Measurements from ENCODE around the gene C1orf198. TPM values are rescaled to one million over a fixed set of nuclear protein-coding genes. Genes with fewer than 3 reads are reported as not detected.

C1orf198 gene, protein sequence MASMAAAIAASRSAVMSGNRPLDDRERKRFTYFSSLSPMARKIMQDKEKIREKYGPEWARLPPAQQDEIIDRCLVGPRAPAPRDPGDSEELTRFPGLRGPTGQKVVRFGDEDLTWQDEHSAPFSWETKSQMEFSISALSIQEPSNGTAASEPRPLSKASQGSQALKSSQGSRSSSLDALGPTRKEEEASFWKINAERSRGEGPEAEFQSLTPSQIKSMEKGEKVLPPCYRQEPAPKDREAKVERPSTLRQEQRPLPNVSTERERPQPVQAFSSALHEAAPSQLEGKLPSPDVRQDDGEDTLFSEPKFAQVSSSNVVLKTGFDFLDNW
- total RNA-seq, result 100 to 1,000 TPM in 3 of 4 donors, 10 to 100 TPM in 1; 95.6 to 214 (median 140) TPM

- Histone ChIP-seq H3K27ac (replicated peaks in 1 of 4) (peak within 1 kb of the TSS; percentile 86 to 97 (median 91)), H3K36me3 (no peaks in the 10 kb centered on the region), H3K4me1 (peaks cover 36 to 63% (median 56%) of the 10 kb centered on the region in 4 donors), H3K4me3 (peak within 1 kb of the TSS; percentile 88 to 100 (median 95)), H3K27me3 (no peaks in the 10 kb centered on the region), H3K9me3 (no peaks in the 10 kb centered on the region)
- intact Hi-C loops (cut with DNase I), result no loop called here
- DNase-seq (ENCODE audit: extremely low spot score), result no peak
- TF ChIP-seq, protein P1, sequence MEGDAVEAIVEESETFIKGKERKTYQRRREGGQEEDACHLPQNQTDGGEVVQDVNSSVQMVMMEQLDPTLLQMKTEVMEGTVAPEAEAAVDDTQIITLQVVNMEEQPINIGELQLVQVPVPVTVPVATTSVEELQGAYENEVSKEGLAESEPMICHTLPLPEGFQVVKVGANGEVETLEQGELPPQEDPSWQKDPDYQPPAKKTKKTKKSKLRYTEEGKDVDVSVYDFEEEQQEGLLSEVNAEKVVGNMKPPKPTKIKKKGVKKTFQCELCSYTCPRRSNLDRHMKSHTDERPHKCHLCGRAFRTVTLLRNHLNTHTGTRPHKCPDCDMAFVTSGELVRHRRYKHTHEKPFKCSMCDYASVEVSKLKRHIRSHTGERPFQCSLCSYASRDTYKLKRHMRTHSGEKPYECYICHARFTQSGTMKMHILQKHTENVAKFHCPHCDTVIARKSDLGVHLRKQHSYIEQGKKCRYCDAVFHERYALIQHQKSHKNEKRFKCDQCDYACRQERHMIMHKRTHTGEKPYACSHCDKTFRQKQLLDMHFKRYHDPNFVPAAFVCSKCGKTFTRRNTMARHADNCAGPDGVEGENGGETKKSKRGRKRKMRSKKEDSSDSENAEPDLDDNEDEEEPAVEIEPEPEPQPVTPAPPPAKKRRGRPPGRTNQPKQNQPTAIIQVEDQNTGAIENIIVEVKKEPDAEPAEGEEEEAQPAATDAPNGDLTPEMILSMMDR (IDR thresholded peaks at IDR 0.05), result no peak
- peak; percentile 59 for TF ChIP-seq POLR2A (IDR thresholded peaks at IDR 0.05; ENCODE audit: low read depth)
- peak; percentile 24 to 86 for TF ChIP-seq POLR2AphosphoS5 (IDR thresholded peaks at IDR 0.05)
- 3% methylated on average over 17 of the region's 96 CpGs for WGBS
These were observed at the start of gene C1orf198 for GRCh38 chr1:230867903-230868735. TSS of gene C1orf198 (minus strand) at chr1:230868521. CDS start at chr1:230868512, 9 bp downstream.

DNA sequence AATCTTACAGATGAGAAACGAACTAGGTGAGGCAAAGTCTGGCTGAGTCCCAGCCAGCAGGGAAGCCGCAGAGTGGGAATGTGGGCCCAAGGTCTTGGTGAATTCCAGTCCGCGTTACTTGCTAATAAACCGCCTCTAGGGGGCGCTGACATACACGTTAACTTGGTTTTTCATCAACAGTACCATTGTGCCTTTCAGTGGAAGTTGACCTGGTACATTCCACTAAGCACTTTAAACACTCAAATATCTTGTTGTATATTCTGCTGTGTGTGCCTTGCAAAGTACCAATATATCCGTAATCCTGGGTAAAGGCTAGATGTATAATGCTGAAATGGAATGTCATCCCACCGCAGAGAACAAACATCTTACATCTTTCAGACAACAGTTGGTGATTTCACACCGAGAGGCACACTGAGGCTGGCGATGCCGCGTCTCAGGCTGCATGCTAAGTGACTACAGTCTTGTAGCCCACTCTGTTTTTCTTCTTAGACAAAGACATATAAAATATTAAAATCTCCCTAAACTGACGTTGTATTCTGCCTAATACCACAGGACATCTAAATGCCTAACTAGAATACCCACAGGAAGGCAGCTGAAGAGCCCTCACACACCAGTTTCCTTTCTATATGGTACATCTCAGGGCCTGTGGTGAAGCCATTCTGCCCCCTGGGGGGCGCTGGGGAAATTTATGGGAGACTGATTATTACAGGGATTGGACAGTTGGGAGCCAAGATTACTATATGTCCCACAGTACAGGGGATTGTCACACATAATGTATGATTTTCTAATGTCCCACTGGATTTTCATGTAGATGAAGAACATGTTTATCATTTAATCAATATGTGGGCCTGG, 49.2 kb upstream of the C1orf198 start:
- H3K4me3 ChIP-seq, result no peak overlapping the region
- no peaks in the 10 kb centered on the region for H3K9me3 ChIP-seq
- no peaks in the 10 kb centered on the region for H3K27me3 ChIP-seq
- peak; percentile 92 for DNase-seq (ENCODE audit: extremely low spot score)
- no peak for TF ChIP-seq POLR2A (IDR thresholded peaks at IDR 0.05; ENCODE audit: low read depth)
- TF ChIP-seq POLR2AphosphoS5 (IDR thresholded peaks at IDR 0.05), result no peak
- TF ChIP-seq, protein P1 (IDR thresholded peaks at IDR 0.05), result peak; percentile 55 to 78 (median 63)
- no peak for TF ChIP-seq EP300 (IDR thresholded peaks at IDR 0.05)
- H3K36me3 ChIP-seq, result peaks cover 8 to 66% (median 38%) of the 10 kb centered on the region in 4 donors
- intact Hi-C loops (cut with DNase I), result loop anchor here (1.0 to 5.0 kb wide), 2 partner anchors 119 to 295 kb away; no protein-coding TSS in a partner anchor
- H3K27ac ChIP-seq (replicated peaks in 1 of 4), result no peak overlapping the region
- 60% methylated on average over 15 of the region's 15 CpGs for WGBS
- H3K4me1 ChIP-seq, result no peaks in the 10 kb centered on the region

GRCh38 chr1:230916587-230917283, 48.4 kb upstream of the C1orf198 start:
- Histone ChIP-seq H3K4me1 (peaks cover 0 to 2% (median 0%) of the 10 kb centered on the region in 4 donors), H3K9me3 (no peaks in the 10 kb centered on the region), H3K4me3 (no peak overlapping the region), H3K27me3 (no peaks in the 10 kb centered on the region), H3K36me3 (peaks cover 8 to 65% (median 39%) of the 10 kb centered on the region in 4 donors), H3K27ac (replicated peaks in 1 of 4) (no peak overlapping the region)
- intact Hi-C loops (cut with DNase I), result loop anchor here (1.0 to 5.0 kb wide), 2 partner anchors 118 to 296 kb away; no protein-coding TSS in a partner anchor
- no peak for TF ChIP-seq POLR2AphosphoS5 (IDR thresholded peaks at IDR 0.05)
- no peak for TF ChIP-seq EP300 (IDR thresholded peaks at IDR 0.05)
- no peak for TF ChIP-seq POLR2A (IDR thresholded peaks at IDR 0.05; ENCODE audit: low read depth)
- TF ChIP-seq, protein P1 (IDR thresholded peaks at IDR 0.05), result no peak
- WGBS, result 91% methylated on average over 8 of the region's 8 CpGs
- DNase-seq (ENCODE audit: extremely low spot score), result peak; percentile 29

GRCh38 chr1:230915078-230915477, 46.8 kb upstream of the C1orf198 start:
- peak; percentile 53 for DNase-seq (ENCODE audit: extremely low spot score)
- peaks cover 4 to 56% (median 39%) of the 10 kb centered on the region in 4 donors for H3K36me3 ChIP-seq
- H3K4me3 ChIP-seq, result no peak overlapping the region
- H3K4me1 ChIP-seq, result peaks cover 10 to 19% (median 14%) of the 10 kb centered on the region in 4 donors
- no peaks in the 10 kb centered on the region for H3K27me3 ChIP-seq
- no peak for TF ChIP-seq EP300 (IDR thresholded peaks at IDR 0.05)
- TF ChIP-seq POLR2AphosphoS5 (IDR thresholded peaks at IDR 0.05), result no peak
- TF ChIP-seq, protein P1 (IDR thresholded peaks at IDR 0.05), result no peak
- TF ChIP-seq POLR2A (IDR thresholded peaks at IDR 0.05; ENCODE audit: low read depth), result no peak
- H3K27ac ChIP-seq (replicated peaks in 1 of 4), result no peak overlapping the region
- no peaks in the 10 kb centered on the region for H3K9me3 ChIP-seq
- intact Hi-C loops (cut with DNase I), result loop anchor here (5.0 kb wide), 1 partner anchor 297 kb away; no protein-coding TSS in a partner anchor
